GM19239 (cell line): Measurements from ENCODE around the gene KRTAP3-3.
"Not testable (repeated sequence)": the region's sequence is repeated elsewhere in the genome, so short reads cannot be mapped to it uniquely, and the experiment has no call there.

Experiments
- DNase-seq: peaks from one replicate; pipeline ENCODE4 v3.0.0; 2011; ENCODE audit warnings: low spot score; ENCODE audit not compliant: insufficient read length
- FAIRE-seq: peaks from 2 replicates; lab custom pipeline; 2011; peaks lifted over from hg19 to GRCh38; lab: Jason Lieb, UNC

The KRTAP3-3 gene

DNA sequence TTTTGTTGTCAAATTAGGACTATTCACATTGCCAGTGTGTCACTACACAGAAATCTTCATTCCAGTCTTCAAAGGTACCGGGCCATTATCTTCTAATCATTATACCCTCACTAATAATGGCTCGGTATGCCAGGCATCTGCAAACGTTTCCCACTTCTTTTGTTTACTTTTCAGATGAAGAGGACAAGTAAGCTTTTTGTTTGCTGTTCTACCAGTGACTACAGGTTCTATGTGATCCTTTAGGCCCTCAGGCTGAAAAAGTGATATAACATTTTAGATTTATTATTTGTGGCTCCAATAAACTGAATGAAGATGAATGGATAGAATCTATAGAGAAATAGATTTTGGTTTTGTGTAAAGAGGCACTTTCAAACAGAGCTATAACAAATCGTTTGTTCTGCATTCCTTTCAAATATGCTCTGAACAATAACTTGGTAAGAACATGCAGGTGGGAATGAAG is 15.4 kb upstream of the KRTAP3-3 start:
- FAIRE-seq: no peak
- no peak for DNase-seq

- no peak for FAIRE-seq
- DNase-seq: no peak
Measured at GRCh38 chr17:41008811-41009210, 14.8 kb upstream of the KRTAP3-3 start, which contains the start of gene KRTAP3-1. Gene KRTAP3-1 (minus strand): TSS chr17:41009128. CDS start chr17:41009074, 54 bp downstream.

GRCh38 chr17:41004397-41004796 is 10.4 kb upstream of the KRTAP3-3 start:
- no peak for FAIRE-seq
- no peak for DNase-seq

- FAIRE-seq (no peak), DNase-seq (no peak)
Measured at GRCh38 chr17:41003926-41004325, 10.0 kb upstream of the KRTAP3-3 start.

- FAIRE-seq (no peak), DNase-seq (no peak)
Measured at GRCh38 chr17:41002814-41003213, 8.8 kb upstream of the KRTAP3-3 start.

GRCh38 chr17:41001795-41002194 is 7.8 kb upstream of the KRTAP3-3 start:
- no peak for DNase-seq
- FAIRE-seq: no peak

- not testable (repeated sequence) for FAIRE-seq, DNase-seq
Measured at GRCh38 chr17:40999563-40999962, 5.6 kb upstream of the KRTAP3-3 start, which contains the start of gene KRTAP3-2. Gene KRTAP3-2 (minus strand): TSS chr17:40999906. CDS start chr17:40999853, 53 bp downstream.

- DNase-seq (no peak), FAIRE-seq (no peak)
Measured at GRCh38 chr17:40997361-40997760, 3.4 kb upstream of the KRTAP3-3 start.

- DNase-seq: no peak
- no peak for FAIRE-seq
Measured at GRCh38 chr17:40996829-40997228, 2.9 kb upstream of the KRTAP3-3 start.

DNA sequence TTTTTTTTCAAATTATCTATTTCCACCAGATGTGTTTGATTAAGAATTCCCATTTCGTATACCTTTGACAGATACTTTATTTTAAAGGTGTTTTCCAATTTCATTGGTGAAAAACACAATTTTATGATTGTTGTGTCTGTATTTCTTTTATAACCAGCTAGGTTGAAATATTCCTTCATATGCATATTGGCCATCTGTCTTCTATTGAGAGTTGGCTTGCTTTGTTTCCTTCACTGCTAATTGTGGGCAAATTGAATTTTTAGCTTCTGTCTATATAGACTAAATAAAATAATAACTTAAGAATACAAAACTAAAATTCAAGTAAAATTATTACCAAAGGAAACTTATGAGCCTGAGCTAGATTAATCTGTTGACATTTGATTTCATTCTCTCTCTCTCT is 1.2 kb upstream of the KRTAP3-3 start:
- DNase-seq: no peak
- FAIRE-seq: no peak

- no peak for FAIRE-seq
- no peak for DNase-seq
Measured at GRCh38 chr17:40993084-40993483, 880 bp downstream of the KRTAP3-3 start.

DNA sequence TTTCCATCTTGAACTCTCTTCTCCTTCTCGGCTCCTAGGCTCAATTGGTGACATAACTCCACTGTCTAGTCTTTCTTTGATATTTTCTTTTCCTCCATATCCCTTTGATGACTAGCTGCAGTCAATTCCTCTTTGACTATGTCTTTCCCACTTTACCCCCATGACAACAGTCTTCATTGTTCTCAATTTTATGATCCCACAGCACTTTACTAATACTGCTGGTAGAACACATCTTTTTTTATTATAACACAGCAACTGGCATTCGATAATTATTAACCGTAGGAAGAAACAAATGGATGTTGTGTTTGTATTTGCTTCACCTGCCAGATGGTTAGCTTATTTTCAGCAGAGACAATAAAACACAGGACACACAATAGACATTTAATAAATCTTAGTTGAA is 1.3 kb downstream of the KRTAP3-3 start:
- FAIRE-seq: no peak
- DNase-seq: no peak

GRCh38 chr17:40986920-40987319 is 7.0 kb downstream of the KRTAP3-3 start:
- DNase-seq (no peak), FAIRE-seq (no peak)

DNA sequence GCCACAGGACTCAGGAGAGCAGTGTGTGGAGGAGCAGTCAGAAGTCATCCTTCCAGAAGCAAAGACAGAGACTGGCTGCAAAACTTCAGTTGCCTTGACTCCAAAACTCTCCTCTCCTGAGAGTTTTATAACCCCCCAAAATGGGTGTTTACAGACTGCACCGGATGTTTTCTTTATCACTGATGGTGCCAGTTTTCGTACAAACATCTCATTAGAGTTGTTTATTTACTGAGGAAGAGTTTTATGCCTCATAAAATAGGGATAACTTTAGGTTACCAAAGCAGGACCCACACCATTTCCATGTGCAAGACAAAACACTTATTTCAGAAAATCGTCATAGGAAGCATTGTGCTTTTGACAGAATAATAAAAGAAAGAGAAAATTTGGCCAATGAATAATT is 9.7 kb downstream of the KRTAP3-3 start, which contains the start of gene KRT40:
Gene KRT40, minus strand, starts transcription at position 101 of the 400 bp plus-strand sequence. Its CDS starts 53 bp downstream, at position 48.
- DNase-seq (no peak), FAIRE-seq (no peak)

- FAIRE-seq: no peak
- DNase-seq: no peak
Measured at GRCh38 chr17:40981115-40981514, 12.8 kb downstream of the KRTAP3-3 start.

DNA sequence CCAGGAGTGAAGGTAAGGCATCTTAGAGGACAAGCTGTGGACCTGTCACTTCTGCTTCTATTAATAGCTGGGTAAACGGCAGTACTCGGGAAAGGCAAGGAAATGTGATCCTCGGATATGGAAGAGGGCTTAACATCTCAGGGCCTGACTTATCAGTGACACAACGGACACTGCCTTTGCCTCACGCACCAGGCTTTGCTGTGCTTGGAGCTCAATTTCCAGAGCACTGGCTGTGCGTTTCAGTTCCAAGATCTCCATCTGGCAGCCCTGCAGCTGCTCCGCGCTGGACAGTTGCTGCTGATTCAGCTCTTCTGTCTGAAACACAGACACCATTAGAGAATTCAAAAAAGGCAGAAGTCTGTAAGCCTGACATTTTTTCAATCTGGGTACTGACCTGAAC is 13.4 kb downstream of the KRTAP3-3 start:
- DNase-seq (no peak), FAIRE-seq (no peak)

DNA sequence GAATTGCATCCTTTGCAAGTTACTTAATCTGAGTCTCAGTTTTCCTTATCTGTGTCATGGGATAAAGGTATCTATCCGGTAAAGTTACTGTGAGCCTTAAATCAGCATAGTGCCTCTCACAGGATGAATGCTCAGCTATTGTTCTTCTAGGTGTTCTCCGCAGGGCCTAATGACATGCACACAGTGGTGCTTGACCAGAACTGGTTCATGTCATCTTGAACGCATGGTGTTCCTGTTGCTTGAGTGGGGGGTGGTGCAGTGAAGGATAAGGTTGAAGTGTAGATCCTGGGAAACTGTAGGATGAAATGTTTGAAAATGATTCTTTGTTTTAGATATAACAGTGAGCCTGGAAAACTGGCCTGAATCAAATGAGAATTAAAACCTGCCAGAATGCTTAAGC is 13.8 kb downstream of the KRTAP3-3 start:
- FAIRE-seq: no peak

GRCh38 chr17:40978575-40979151 is 15.3 kb downstream of the KRTAP3-3 start:
- FAIRE-seq: no peak
- DNase-seq: no peak

More for the DNA sequence above, 13.8 kb downstream of the KRTAP3-3 start:
- no peak for DNase-seq

- FAIRE-seq: no peak
Measured at GRCh38 chr17:40975516-40975915, 18.4 kb downstream of the KRTAP3-3 start.

DNA sequence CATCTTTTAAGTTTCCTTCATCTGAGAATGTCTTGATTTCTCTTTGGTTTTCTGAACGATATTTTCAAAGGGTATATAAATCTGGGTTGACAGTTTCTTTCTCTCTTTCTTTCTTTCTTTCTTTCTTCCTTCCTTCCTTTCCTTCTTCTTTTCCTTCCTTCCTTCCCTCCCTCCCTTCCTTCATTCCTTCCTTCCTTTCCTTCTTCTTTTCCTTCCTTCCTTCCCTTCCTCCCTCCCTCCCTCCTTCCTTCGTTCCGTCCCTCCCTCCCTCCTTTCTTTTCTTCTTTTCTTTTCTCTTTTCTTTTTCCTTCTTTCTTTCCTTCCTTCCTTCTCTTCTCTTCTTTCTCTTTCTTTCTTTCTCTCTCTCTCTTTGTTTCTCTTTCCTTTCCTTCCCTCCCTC is 19.6 kb downstream of the KRTAP3-3 start:
- DNase-seq: no peak
- FAIRE-seq: no peak

More at GRCh38 chr17:40975516-40975915, 18.4 kb downstream of the KRTAP3-3 start:
- DNase-seq: no peak

DNA sequence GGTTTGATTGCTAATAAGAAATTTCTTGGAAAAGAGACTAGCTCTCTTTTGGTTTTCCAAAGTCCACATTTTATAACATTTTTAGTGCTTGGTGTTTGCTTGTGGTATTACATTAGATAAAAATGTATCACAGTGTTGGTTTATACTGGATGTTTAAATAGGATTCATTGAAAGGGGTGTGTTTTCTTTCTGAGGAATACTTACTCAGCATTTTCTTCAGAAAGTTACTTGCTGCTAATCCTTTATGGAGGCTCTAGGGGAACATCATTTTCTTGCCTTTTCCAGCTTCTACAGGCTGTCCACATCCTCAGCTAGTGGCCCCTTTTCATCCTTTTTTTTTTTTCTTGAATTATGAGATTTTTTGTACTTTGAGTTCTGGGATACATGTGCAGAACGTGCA is 26.4 kb downstream of the KRTAP3-3 start:
- FAIRE-seq: no peak
- no peak for DNase-seq

DNA sequence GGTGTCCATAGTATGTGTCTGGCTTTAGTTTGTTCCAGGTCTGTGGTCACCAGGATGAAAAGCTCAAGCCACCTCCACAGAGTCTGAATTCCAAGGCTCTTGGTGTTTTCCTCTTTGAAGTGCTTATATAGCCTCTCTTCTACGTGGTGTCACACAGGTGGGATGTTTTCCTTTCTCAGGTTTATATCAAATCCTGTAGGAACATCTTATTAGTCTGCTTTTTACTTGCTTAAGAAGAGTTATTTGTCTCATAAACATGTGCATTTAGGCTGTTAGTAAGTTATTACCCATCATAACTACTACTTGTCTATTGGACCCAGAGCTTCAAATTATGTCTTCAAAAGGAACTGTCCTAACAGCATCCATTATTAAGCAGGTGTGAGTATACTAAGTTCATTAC is 27.1 kb downstream of the KRTAP3-3 start, which contains the start of gene KRT39:
Gene KRT39, minus strand, starts transcription at position 101 of the 400 bp plus-strand sequence. Its CDS starts 92 bp downstream, at position 9.
- FAIRE-seq: no peak

More for the DNA sequence above, 27.1 kb downstream of the KRTAP3-3 start, which contains the start of gene KRT39:
- DNase-seq: no peak
